ENCODE measurements around the gene BACH2.
A peak's percentile ranks its signal among the peaks of the same experiment; 100 is the strongest.
"Not testable (repeated sequence)": the region's sequence is repeated elsewhere in the genome, so short reads cannot be mapped to it uniquely, and the experiment has no call there.

The BACH2 gene

DNA sequence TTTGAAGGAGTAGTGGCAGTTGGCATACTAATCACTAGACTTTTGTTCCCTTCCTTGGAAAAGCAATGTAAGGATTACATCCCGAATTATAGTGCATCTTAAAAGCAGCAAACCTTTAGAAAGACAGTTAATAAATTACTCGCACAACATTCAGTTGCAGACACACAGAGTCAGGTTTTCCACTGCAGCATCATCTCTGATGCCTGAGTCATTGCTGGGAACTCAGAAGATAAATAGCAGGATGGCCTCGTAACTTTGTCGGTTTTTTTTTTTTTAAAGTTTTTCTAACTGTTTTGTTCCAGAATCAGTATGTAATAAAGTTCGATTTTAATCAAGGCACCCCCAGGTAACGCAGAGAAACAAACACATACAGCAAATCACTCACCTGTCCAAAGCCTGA, 368.0 kb downstream of the BACH2 start:
- FAIRE-seq: no peak

DNA sequence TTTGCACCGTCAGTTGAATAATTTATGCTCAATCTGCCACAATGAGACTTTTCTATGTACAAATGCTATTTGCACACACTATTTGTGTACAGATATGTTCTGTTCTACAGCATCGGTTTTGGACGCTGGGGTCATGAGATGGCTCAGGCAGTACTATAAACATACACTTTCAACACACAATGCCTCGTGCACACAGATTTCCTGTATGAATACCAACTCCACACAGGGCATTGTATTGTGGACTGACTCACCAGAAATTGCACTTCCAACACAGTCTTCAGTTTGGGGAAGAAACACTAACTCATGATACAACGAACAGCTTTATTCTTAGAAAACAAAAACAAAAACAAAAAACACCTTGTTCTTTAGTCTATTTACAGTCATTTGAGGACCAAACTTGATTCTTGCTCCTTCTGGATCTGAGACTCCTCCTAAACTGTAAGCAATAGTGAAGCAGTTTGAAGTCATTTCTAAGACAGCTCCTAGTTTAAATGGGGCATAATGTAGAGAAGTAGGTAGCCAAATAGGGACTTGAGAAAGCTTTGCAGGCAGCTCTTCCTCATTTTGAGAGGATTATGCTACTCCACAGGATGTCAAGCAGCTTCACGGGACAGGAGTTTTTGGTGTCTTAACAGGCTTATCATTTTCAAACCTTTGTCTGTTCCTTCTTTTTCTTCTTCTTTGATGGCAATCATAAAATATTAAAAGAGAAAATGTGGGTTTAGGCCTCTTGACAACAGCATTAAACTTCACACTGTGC, 368.7 kb downstream of the BACH2 start:
- FAIRE-seq: no peak

DNA sequence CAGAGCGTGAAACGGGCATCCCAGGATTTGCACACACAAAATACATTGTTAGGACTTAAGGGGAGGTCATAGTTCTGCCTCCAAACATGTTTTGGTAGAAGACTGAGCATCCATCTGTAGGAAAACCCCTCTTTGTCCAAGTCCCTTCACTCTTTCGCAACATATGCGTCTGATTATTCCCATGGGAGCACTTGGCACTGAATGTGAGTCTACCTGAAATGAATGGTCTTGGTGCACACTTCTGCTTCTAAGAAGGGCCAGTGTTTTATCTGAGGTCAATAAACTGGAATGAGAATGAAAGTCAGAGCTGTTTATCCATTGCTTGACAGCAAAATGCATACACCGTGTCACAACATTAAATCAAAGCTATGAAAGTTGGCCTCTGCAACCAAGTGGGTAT, 369.4 kb downstream of the BACH2 start:
- FAIRE-seq: no peak

DNA sequence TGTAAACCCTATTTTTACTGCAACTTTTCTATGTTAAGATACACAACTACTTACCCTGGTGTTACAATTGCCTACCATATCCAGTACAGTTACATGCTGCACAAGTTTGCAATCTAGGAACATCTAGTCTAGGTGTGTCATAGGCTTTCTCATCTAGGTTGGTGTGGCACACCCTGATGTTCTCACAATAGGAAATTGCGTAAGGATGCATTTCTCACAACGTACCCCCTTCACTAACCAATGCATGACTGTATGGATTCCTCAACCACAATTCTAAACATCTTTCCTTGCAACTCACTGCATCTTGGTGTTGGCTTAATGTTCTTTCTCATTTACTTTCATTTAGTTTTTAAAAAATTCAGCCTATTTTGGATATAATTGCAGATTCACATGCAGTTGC, 370.8 kb downstream of the BACH2 start:
- FAIRE-seq: no peak

DNA sequence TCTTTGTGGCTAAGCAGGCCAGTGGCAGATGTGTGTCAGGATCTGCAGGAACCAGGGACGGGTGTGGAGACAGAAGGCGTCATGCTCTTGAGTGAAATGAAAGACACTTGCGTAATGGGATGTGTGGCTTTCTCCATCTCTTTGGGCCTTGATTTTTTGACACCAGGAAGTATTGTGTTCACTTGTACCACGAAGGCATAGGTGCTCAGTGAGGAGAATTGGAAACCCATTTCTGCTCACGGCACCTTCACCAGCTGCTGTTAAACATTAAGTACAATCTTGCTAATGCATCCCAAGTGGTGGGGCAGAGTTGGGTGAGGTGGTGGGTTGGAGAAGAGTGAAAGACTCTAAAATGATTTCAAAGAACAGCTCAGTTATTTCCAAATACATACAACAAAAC, 372.4 kb downstream of the BACH2 start:
- no peak for FAIRE-seq

DNA sequence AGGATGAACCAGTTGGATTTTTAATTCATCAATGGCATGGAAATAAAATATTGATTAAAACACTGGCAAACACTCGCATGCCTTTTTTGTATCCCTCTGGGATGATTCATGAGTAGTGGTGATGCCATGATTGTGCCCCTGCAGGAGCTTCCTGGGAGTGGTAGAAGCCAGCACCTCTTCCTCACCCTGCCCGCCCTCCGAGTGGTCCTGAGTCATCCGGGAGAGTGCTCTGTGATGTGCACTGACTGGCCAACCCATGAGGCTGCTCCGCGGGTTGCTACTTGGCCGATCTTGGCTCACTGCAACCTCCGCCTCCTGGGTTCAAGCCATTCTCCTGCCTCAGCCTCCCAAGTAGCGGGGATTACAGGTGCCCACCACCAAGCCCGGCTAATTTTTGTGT, 375.0 kb downstream of the BACH2 start:
- no peak for FAIRE-seq

DNA sequence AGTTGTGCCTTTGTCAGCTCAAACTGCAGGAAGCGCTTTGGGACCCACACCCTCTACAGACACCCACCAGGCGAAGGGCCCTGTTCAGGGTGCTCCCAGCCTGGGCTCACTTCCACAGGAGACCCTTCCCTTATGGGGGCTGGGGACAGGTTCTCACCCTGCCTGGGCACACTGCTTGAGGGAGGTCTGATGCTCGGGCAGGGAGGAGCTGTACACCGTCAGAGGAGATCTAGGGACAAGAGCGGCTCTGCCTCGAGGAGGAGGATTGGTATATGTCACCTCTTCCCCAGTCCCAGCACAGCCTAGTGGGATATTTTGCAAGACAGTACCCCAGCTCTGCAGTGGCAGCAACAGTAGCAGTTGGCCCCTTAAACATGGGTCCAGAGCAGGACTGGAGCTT, 375.4 kb downstream of the BACH2 start:
- no peak for FAIRE-seq

DNA sequence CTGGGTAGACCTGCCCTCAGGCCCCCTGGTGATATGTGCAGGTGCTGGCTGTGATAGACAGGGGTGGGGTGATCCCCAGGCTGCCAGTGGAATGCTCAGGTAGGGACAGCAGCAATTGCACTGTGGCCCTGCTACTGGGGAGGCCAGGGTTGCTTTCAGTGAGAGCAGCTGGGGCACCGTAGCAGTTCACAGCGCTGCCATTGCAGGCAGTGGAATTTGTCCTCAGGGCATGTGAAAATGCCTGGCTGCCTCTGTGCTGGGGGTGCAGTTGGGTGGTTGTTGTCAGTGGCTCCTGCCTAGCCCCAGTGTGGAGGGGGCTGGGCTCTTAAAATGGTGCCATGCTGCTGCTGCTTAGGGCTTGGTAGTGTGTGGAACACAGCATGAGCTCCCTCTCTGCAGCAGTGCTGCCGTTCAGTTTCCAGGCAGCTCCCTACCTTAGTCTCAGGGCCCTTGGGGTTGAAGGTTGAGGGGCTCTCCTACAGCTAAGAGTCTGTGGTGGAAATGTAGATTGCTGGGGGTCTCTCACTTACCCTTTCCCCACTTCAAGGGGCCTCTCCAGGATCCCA, 378.8 kb downstream of the BACH2 start:
- FAIRE-seq: no peak

DNA sequence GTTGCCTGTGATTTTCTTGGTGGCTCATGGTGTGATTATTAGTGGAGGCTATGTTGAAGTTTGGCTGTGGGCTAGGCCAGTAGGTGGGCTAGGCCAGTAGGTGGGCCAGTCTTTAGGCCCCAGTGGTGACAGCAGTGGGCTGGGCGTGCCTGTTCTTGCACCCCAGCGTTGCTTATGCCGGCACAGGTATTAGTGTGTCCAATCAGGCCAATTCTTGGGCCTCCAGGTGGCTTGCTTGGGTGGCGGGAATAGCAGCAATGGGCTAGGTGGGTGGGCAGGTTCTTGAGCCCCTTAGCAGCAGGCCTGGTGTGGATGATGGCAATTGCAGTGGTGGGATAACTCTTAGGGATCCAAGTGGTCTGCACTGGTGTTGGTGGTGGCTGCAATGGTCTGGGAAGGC, 379.4 kb downstream of the BACH2 start:
- FAIRE-seq: no peak

DNA sequence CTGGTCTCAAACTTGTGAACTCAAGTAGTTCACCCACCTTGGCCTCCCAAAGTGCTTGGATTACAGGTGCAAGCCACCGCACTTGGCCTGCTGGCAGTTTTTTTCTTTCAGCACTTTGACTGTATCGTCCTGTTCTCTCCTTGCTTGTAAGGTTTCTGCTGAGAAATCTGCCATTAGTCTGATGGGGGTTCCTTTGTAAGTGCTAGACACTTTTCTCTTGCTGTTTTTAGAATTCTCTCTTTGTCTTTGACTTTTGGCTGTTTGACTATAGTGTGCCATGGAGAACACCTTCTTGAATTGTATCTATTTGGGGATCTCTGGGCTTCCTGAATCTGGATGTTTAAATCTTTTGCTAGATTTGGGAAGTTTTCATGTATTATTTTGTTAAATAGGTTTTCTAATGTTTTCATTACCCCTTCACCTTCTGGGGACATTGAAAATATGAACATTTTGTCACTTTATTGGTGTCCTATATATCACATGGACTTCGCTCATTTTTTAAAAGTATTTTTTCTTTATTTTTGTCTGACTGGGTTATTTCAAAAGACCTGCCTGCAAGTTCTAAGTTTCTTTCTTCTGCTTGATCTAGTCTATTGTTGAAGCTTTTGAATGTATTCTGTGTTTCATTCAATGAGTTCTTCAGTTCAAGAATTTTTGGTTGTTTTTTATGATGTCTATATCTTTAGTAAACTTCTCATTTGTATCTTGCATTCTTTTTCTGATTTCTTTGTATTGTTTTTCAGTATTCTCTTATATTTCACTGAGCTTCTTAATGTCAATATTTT, 380.3 kb downstream of the BACH2 start:
- no peak for FAIRE-seq

DNA sequence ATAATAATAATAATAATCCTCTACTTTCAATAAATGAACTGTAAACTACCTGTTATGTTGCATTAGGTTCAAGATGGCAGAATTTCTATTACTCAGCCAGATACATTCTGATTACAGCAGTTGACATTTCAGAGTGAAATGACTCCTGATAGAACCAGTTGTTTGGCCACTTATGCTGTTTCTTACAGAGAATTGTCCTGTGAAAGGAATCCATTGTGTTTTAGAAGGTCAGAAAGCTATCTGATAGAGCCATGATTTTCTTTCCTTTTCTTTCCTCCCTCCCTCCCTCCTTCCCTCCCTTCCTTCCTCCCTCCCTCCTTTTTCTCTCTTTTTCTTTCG, 385.8 kb downstream of the BACH2 start:
- no peak for FAIRE-seq

DNA sequence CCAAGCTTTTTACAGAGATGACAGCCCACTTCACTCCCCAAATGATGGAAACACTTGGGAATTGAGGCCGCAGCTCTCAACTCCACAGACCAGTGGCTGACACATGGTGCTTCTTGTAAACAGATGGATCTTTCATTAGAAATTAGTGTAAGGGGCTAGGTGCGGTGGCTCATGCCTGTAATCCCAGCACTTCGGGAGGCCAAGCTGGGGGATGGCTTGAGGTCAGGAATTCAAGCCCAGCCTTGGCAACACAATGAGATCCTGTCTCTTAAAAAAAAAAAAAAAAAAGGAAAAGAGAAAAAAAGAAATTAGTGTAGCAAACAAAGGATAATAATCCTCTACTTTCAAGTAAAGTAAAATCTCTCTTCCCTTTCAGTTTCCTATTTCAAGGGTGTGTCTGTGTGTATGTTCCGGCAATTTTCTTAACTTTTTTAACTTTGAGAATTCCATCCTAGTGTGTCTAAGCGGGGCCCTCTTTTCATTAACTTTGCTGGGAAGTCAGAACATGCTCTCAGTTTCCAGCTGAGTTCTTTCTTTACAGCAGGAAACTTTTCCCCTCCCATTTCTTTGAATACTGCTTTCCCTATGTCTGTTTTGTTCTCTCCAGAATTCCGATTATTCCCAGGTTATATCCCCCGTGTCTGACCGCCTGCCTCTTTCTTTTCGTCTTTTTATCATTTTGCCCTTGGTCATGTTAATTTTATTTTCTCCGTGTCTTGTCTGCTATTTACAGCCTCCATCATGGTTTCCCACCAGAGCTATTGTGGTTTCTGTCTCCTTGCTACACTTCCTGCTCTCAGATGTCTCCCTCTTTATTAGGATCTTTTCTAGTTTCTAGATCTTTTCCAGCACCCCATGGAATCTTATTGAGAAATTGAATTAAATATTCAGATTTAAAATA, 386.4 kb downstream of the BACH2 start:
- FAIRE-seq: peak; percentile 23

DNA sequence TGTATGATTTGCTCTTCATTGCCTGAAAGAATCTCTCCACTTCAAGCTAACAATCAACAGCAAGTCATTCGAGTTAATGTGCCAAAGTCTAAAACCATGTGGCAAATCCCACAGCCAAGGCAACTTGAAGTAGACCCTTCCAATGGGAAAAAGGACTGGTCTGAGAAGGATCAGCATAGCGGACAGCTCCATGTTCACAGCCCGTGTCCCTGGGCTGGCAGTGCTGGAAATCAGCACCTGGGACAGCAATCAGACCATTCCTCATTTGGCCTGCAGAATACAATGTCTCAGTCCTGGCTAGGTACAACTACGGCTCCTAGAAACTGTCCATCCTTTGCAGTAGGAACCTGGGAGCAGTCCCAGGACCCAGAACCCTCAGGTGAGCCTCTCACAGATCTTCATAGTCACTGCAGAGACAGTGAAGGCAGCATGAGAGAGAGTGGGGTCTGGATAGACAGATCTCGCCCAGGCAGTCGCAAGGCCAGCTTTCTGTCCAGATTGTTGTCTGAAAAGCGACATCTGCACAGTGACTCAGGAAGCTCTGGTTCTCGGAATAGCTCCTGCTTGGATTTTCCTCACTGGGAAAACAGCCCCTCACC, 401.3 kb downstream of the BACH2 start:
- FAIRE-seq: no peak

DNA sequence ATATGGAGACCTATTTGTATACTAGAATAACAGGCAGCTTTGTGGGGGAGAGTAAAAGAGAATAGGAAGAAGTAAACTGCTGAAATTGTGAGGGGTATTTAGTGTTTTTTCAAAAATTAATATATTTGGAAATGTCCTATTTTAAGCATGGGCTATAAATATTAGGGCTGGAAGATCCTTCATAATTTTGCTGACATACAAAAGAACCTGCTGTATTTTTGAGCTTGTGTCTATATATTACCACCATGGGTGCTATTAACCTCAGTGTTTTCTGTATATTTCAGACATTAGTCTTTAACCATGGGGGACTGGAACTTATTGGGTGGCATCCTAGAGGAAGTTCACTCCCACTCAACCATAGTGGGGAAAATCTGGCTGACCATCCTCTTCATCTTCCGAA, 402.5 kb downstream of the BACH2 start, which contains the start of gene GJA10:
GJA10 (plus strand) TSS at position 301 of the 400 bp plus-strand sequence; CDS start at position 301, 0 bp downstream.
- no peak for FAIRE-seq

DNA sequence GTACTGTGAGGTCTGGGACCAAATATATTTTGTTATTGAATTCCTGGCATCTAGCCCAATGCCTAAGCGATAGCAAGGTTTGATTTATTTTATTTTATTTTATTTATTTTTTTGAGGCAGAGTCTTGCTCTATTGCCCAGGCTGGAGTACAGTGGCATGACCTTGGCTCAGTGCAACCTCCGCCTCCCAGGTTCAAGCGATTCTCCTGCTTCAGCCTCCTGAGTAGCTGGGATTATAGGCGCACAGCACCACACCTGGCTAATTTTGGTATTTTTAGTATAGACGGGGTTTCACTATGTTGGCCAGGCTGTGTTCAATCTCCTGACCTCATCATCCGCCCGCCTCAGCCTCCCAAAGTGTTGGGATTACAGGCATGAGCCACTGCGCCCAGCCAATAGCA, 404.1 kb downstream of the BACH2 start:
- not testable (repeated sequence) for FAIRE-seq

DNA sequence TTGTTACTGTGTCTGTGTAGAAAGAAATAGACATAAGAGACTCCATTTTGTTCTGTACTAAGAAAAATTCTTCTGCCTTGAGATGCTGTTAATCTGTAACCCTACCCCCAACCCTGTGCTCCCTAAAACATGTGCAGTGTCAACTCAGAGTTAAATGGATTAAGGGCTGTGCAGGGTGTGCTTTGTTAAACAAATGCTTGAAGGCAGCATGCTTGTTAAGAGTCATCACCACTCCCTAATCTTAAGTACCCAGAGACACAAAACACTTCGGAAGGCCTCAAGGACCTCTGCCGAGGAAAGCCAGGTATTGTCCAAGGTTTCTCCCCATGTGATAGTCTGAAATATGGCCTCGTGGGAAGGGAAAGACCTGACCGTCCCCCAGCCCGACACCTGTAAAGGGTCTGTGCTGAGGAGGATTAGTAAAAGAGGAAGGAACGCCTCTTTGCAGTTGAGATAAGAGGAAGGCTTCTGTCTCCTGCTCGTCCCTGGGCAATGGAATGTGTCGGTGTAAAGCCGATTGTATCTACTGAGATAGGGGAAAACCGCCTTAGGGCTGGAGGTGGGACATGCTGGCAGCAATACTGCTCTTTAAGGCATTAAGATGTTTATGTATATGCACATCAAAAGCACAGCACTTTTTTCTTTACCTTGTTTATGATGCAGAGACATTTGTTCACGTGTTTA, 405.7 kb downstream of the BACH2 start:
- not testable (repeated sequence) for FAIRE-seq

DNA sequence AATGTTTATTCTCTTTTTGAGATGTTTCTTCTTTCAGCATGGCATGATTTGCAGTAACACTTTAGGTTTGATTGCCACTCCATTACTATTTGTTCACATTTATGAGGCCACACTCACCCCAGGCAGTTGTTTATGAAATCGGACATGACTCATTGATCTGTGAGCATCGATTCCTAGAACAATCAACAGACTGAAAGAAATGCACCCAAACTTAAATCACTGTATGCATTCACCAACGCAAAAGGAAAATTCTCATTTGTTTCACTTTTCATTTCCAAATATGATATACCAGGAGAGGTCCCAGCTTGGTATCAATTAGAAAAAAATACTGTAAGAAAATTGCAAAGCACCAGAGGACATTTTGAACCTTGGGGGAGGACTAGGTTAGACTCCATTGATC, 407.8 kb downstream of the BACH2 start:
- FAIRE-seq: no peak

DNA sequence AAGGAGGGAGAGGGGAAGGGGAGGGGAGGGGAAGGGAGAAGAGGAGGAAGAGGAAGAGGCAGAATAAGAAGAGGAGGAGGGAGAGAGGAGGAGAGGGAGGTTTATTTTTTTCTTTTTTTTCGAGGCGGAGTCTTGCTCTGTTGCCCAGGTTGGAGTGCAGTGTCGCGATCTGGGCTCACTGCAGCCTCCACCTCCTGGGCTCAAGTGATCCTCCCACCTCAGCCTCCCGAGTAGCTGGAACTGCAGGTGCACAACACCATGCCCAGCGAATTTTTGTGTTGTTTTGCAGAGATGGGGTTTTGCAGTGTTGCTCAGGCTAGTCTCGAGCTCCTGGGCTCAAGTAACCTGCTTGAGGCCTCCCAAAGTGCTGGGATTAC, 408.5 kb downstream of the BACH2 start:
- no peak for FAIRE-seq

DNA sequence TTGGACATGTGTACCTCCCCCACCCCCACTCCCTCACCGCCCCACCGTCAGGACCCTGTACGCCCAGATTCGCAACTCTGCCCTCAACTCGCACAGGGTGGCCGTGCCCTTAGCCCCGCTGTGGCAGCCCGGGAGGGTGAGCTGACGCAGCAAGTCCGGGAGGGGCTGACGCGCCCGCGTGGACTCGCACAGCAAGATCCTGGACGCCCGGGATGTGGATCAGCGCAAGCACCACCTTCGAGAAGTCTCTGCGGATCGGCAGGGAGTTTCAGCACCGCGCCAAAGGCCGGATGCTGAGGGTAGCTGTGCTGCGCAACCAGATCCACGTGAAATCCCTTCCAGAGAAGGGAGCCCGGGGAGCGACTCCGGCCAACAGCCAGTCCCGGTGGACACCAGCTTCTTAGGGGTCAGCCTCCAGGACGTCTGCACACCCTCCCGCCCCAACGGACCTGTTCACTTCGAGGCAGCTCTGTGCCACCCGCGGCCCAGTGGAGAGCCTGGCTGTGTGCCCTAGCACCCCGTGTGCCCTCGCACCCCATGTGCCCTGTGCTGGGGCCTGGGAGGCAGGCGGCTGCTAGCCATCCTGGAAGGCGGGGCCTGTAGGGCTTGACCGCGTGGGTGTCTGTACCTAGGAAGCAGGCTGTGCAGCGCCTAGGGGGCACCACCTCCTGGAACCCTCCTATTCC, 409.0 kb downstream of the BACH2 start:
- no peak for FAIRE-seq

DNA sequence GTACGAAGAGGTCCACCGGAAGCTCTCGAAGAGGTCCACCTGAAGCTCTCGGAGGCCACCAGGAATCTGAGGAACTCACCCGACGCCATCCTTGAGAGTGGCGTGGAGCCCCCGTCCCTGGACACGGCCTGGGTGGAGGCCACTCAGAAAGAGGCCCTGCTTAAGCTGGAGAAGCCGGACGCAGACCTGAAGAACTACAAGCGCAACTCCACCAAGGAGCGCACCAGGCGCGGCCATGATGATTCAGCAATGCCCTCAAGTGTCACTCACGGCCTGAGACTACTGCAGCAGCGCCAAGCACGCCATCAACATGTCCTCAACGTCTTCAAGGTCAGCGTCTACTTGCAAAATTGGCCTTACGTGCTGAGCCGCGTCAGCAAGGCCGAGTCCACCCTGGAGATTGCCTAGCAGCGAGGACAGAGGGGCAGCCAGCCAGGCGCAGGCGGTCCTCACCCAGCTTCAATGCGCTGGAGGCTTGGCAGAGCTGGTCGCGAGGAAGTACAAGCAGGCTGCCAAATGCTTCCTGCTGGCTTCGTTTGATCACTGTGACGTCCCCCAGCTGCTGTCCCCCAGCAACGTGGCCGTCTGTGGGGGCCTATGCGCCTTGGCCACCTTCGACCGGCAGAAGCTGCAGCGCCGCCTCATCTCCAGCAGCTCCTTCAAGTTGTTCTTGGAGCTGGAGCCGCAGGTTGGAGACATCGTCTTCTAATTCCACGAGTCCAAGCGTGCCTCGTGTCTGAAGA, 410.1 kb downstream of the BACH2 start:
- no peak for FAIRE-seq

All from endometrium (tissue), 2 donors.